HG03558 (cell line): ENCODE data around the gene TAPT1.

Experiments
- ATAC-seq: cut with Tn5 transposase; IDR thresholded peaks from one replicate; pipeline ENCODE4 v1.9.1; 2021; ENCODE audit warnings: moderate number of reproducible peaks; ENCODE audit not compliant: unreplicated experiment; ENCODE audit errors: extremely low read depth

The TAPT1 gene

DNA sequence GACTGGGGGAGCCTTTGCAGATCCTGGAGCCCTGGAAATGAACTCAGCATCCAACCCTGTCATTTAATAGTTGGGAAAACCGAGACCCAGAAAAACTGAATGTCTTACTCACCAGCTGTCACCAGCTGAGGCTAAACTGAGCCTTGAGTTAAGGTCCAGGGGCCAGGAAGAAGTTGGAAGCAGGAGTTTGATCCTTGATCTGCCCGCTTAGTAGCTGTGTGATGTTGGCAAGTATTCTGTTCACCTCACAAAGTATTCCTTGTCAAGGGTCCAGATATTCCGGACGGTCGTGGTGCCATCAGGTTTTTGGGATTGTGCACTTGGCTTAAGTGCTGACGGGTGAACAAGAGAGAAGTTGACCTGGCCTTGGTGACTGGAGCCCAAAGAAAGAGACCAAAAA lies 111.7 kb downstream of the TAPT1 start:
- ATAC-seq = no peak

DNA sequence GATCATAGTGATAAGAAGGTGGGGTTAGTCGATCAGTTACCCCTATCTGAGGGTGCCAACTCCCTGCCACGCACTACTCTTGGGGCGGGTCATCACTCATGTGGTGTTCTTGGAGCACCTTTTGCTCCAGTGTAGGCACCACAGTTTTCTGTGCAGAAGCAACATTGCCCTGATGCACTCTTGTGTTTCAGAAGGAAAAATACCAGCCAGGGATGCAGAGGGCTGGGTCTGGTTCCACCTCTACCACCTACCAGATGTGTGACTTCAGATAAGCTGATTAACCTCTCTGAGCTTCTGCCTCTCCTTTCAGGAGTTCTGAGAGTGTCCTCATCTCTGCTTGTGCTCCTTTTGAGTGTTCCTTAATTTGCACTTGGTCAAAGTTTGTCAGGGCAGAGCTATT lies 112.5 kb downstream of the TAPT1 start:
- no peak for ATAC-seq

DNA sequence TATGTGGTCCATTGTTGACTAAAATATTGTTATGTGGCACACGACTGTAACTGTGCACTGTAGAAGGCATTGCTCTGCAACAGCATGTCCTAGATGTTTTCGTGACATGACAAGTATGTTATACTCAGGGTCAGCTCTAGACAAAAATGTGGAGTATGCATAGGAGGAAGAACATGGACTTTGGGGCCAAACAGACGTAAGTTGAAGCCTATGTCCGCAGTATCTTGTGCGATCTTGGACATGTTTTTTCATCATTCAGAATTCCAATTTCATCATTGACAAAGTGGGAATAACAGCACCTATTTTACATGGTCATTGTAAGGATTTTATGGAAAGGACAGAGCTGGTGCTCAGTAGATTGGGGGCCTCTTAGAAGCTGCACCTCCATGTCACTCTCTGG lies 114.7 kb downstream of the TAPT1 start:
- no peak for ATAC-seq

DNA sequence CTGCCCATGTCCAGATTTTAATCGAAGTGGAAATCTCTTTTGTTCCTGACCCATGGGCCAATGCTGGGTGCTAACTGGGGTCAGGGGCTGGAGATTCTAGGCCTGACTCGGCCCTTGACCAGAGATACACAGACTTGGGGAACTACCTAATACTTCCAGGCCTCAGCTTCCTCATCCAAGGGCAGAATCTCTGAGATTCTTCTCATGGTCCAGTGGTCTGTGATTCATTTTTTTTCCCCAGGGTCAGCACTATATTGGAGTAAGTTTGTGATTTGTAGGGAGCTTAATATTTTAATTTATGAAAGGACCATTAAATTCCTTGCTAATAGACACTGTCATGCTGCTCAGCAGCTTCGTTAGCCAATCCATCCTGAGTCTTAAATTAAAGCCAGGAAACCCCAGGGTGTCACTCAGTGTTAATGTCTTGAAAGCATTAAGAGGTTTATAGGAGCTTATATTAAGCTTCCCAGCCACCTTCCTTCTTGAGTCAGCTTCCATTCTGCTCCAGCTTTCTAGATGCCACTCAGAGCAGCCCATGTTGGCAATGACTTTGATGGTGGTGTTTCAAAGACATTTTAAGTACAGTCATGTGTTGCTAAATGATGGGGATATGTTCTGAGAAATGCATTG lies 115.5 kb downstream of the TAPT1 start:
- no peak for ATAC-seq
